ENCODE measurements around the gene NOP58.

GRCh38 chr2:202327858-202328257 is 62.3 kb downstream of the NOP58 start:
- no peak for TF ChIP-seq EZH2 (IDR thresholded peaks at IDR 0.05; ENCODE audit: low read length, missing control alignments)
- no peak for TF ChIP-seq CTCF (conservative IDR thresholded peaks at IDR 0.05 in 1 of 2, IDR thresholded peaks at IDR 0.05 in 1 of 2; ENCODE audit: low read depth in 1 of 2, low read length in 2 of 2)

Measured in fibroblast of lung (primary cell).